OCI-LY1 (cell line): Measurements from ENCODE around the gene PCNX2.
"Not testable (repeated sequence)": the region's sequence is repeated elsewhere in the genome, so short reads cannot be mapped to it uniquely, and the experiment has no call there.

ENCODE experiments used
- H2AFZ ChIP-seq: fragments of 200-600 bp; sonication (generic), shearing (Covaris generic); 2 replicates; pipeline ENCODE4 v1.6.0; 2014; ENCODE audit warnings: antibody characterized with exemption, mild to moderate bottlenecking, low read length
- H3F3A ChIP-seq: fragments of 200-600 bp; sonication (generic), shearing (Covaris generic); 2 replicates; pipeline ENCODE4 v1.6.0; 2014; ENCODE audit warnings: mild to moderate bottlenecking, antibody characterized with exemption, low read length, moderate library complexity; ENCODE audit not compliant: insufficient read depth
- H3K27ac ChIP-seq: fragments of 200-600 bp; sonication (generic); 2 replicates; pipeline ENCODE4 v1.5.1; 2014; ENCODE audit warnings: low read length, mixed run types, mild to moderate bottlenecking, low read depth; ENCODE audit not compliant: poor library complexity, severe bottlenecking
- H3K27me3 ChIP-seq: fragments of 200-600 bp; sonication (generic); 2 replicates; pipeline ENCODE4 v1.6.0; 2014; ENCODE audit warnings: antibody characterized with exemption, mild to moderate bottlenecking, low read length, moderate library complexity; ENCODE audit not compliant: insufficient read depth
- H3K36me3 ChIP-seq: fragments of 200-600 bp; sonication (generic); 2 replicates; pipeline ENCODE4 v1.6.1; 2014; ENCODE audit warnings: mild to moderate bottlenecking, antibody characterized with exemption, low read length, moderate library complexity, mixed read lengths; ENCODE audit not compliant: insufficient read depth
- H3K4me1 ChIP-seq: fragments of 200-600 bp; sonication (generic); 2 replicates; pipeline ENCODE4 v1.5.1; 2014; ENCODE audit warnings: mild to moderate bottlenecking, low read length, moderate library complexity; ENCODE audit not compliant: insufficient read depth, severe bottlenecking
- H3K4me2 ChIP-seq: fragments of 200-600 bp; sonication (generic), shearing (Covaris generic); 2 replicates; pipeline ENCODE4 v1.6.1; 2014; ENCODE audit warnings: low read length
- H3K4me3 ChIP-seq: fragments of 200-600 bp; sonication (generic); 2 replicates; pipeline ENCODE4 v1.5.1; 2014; ENCODE audit warnings: low read length, low read depth, mild to moderate bottlenecking, mixed read lengths; ENCODE audit not compliant: poor library complexity, severe bottlenecking
- H3K79me2 ChIP-seq: fragments of 200-600 bp; shearing (Covaris generic); 2 replicates; pipeline ENCODE4 v1.6.1; 2016; ENCODE audit warnings: mixed run types, low read length, mixed read lengths; ENCODE audit not compliant: insufficient read depth
- H3K9ac ChIP-seq: fragments of 200-600 bp; sonication (generic), shearing (Covaris generic); 2 replicates; pipeline ENCODE4 v1.6.1; 2014; ENCODE audit warnings: mild to moderate bottlenecking, low read length, mixed read lengths
- H3K9me2 ChIP-seq: fragments of 200-600 bp; sonication (generic), shearing (Covaris generic); 2 replicates; pipeline ENCODE4 v1.6.1; 2014; ENCODE audit warnings: low read depth, mild to moderate bottlenecking, low read length, mixed read lengths
- H3K9me3 ChIP-seq: fragments of 200-600 bp; shearing (Covaris generic); 2 replicates; pipeline ENCODE4 v1.6.1; 2014; ENCODE audit warnings: low read length, mixed read lengths
- H4K20me1 ChIP-seq: fragments of 200-600 bp; sonication (generic), shearing (Covaris generic); 2 replicates; pipeline ENCODE4 v1.6.0; 2016; ENCODE audit warnings: mild to moderate bottlenecking, low read length; ENCODE audit not compliant: insufficient read depth
- CTCF ChIP-seq: fragments of 200-600 bp; sonication (generic), shearing (Covaris generic); IDR thresholded peaks from 2 replicates; pipeline ENCODE4 v1.5.1; 2017; ENCODE audit warnings: mild to moderate bottlenecking, antibody characterized with exemption, low read length, moderate library complexity, mixed read lengths
- EZH2 ChIP-seq: fragments of 200-600 bp; sonication (generic), shearing (Covaris generic); IDR thresholded peaks from 2 replicates; pipeline ENCODE4 v1.8.0; 2017; ENCODE audit warnings: borderline replicate concordance, mixed run types, mild to moderate bottlenecking, antibody characterized with exemption, low read length, moderate library complexity, mixed read lengths

The PCNX2 gene

GRCh38 chr1:233082778-233083550, 212.6 kb downstream of the PCNX2 start:
- H3K9me2 ChIP-seq: no peaks in the 10 kb centered on the region
- no peak for TF ChIP-seq CTCF
- no peak for TF ChIP-seq EZH2
- H3K36me3 ChIP-seq: no peaks in the 10 kb centered on the region
- H3K27me3 ChIP-seq: no peaks in the 10 kb centered on the region
- no peaks in the 10 kb centered on the region for H3F3A ChIP-seq
- H3K27ac ChIP-seq: no peak overlapping the region
- no peaks in the 10 kb centered on the region for H4K20me1 ChIP-seq
- H3K4me2 ChIP-seq: no peak overlapping the region
- peaks cover 12% of the 10 kb centered on the region for H3K4me1 ChIP-seq
- no peaks in the 10 kb centered on the region for H3K79me2 ChIP-seq
- no peak overlapping the region for H3K4me3 ChIP-seq
- H2AFZ ChIP-seq: no peak overlapping the region
- no peaks in the 10 kb centered on the region for H3K9me3 ChIP-seq
- no peak overlapping the region for H3K9ac ChIP-seq

DNA sequence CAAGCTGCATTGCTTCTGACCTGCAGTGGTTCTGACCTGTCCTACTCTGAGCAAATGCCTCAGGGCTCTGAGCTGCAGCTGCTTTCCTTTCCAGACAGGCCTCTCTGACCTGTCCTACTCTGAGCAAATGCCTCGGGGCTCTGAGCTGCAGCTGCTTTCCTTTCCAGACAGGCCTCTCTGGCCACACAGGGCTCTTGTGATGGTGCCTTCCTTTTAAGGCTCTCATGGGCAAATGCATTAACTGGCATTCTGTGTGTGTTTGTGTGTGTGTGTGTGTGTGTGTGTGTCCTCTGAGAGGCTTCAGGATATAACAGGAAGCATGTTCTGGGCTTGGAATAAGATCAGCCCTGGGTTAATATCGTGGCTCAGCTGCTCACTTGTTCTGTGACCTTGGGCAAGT, 213.8 kb downstream of the PCNX2 start:
- TF ChIP-seq EZH2 (no peak), CTCF (no peak)

GRCh38 chr1:233080827-233081226, 214.7 kb downstream of the PCNX2 start:
- H3K9ac ChIP-seq, H3K27ac ChIP-seq, H3F3A ChIP-seq, H3K9me3 ChIP-seq, H4K20me1 ChIP-seq, H3K36me3 ChIP-seq, H3K4me2 ChIP-seq, H3K9me2 ChIP-seq, H2AFZ ChIP-seq, H3K4me3 ChIP-seq, H3K27me3 ChIP-seq, H3K79me2 ChIP-seq: not testable (repeated sequence)
- H3K4me1 ChIP-seq: peaks cover 12% of the 10 kb centered on the region

More for the DNA sequence above, 213.8 kb downstream of the PCNX2 start:
- no peak overlapping the region for H3K9ac ChIP-seq
- no peak overlapping the region for H3K4me2 ChIP-seq
- H3K36me3 ChIP-seq: no peaks in the 10 kb centered on the region
- H3K27me3 ChIP-seq: no peaks in the 10 kb centered on the region
- peaks cover 12% of the 10 kb centered on the region for H3K4me1 ChIP-seq
- H3K27ac ChIP-seq: no peak overlapping the region
- H3K9me2 ChIP-seq: no peaks in the 10 kb centered on the region
- no peaks in the 10 kb centered on the region for H3K79me2 ChIP-seq
- no peak overlapping the region for H2AFZ ChIP-seq
- H4K20me1 ChIP-seq: no peaks in the 10 kb centered on the region
- no peaks in the 10 kb centered on the region for H3F3A ChIP-seq
- no peaks in the 10 kb centered on the region for H3K9me3 ChIP-seq
- H3K4me3 ChIP-seq: no peak overlapping the region

- no peak overlapping the region for H3K4me3 ChIP-seq
- no peaks in the 10 kb centered on the region for H3K9me2 ChIP-seq
- H2AFZ ChIP-seq: no peak overlapping the region
- no peaks in the 10 kb centered on the region for H3K79me2 ChIP-seq
- peaks cover 12% of the 10 kb centered on the region for H3K4me1 ChIP-seq
- H4K20me1 ChIP-seq: no peaks in the 10 kb centered on the region
- no peaks in the 10 kb centered on the region for H3F3A ChIP-seq
- no peaks in the 10 kb centered on the region for H3K27me3 ChIP-seq
- H3K36me3 ChIP-seq: no peaks in the 10 kb centered on the region
- no peaks in the 10 kb centered on the region for H3K9me3 ChIP-seq
- no peak overlapping the region for H3K27ac ChIP-seq
- TF ChIP-seq EZH2 (no peak), CTCF (no peak)
- no peak overlapping the region for H3K9ac ChIP-seq
- no peak overlapping the region for H3K4me2 ChIP-seq
These were observed 215.2 kb downstream of the PCNX2 start for GRCh38 chr1:233080286-233080685.
